ENCODE measurements around the gene PROKR1.

DNA sequence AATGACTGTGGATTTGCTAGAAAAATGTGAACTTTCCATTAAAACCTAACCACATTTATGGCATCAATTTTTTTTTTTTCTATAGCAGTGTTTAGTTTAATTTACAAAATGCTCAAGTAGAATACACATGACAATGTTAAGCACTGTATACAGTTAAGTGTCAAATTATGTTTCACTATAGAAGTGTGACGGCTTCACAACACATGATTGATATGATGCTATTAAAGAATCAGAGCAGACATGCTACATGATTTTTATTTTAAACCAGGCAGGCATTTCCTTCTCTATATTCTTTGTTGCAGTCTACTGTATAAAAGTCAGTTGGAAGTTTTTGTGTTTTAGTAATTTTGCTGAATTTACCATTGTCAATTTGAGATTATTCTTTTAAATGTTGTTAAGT, 43.6 kb downstream of the PROKR1 start:
- TF ChIP-seq, protein P1, sequence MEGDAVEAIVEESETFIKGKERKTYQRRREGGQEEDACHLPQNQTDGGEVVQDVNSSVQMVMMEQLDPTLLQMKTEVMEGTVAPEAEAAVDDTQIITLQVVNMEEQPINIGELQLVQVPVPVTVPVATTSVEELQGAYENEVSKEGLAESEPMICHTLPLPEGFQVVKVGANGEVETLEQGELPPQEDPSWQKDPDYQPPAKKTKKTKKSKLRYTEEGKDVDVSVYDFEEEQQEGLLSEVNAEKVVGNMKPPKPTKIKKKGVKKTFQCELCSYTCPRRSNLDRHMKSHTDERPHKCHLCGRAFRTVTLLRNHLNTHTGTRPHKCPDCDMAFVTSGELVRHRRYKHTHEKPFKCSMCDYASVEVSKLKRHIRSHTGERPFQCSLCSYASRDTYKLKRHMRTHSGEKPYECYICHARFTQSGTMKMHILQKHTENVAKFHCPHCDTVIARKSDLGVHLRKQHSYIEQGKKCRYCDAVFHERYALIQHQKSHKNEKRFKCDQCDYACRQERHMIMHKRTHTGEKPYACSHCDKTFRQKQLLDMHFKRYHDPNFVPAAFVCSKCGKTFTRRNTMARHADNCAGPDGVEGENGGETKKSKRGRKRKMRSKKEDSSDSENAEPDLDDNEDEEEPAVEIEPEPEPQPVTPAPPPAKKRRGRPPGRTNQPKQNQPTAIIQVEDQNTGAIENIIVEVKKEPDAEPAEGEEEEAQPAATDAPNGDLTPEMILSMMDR (IDR thresholded peaks at IDR 0.05): no peak
- no peak for TF ChIP-seq POLR2A (IDR thresholded peaks at IDR 0.05)

Measured in heart left ventricle (tissue), 13 donors.